ENCODE data around the gene MRPL58.
"Not testable (repeated sequence)": the region's sequence is repeated elsewhere in the genome, so short reads cannot be mapped to it uniquely, and the experiment has no call there.

The MRPL58 gene

GRCh38 chr17:74987909-74988711, 24.4 kb upstream of the MRPL58 start:
- DNase-seq = no peak

- no peak for DNase-seq
These were observed 21.8 kb upstream of the MRPL58 start for GRCh38 chr17:74990581-74991105.

GRCh38 chr17:74992223-74992622, 20.2 kb upstream of the MRPL58 start:
- no peak for DNase-seq

DNA sequence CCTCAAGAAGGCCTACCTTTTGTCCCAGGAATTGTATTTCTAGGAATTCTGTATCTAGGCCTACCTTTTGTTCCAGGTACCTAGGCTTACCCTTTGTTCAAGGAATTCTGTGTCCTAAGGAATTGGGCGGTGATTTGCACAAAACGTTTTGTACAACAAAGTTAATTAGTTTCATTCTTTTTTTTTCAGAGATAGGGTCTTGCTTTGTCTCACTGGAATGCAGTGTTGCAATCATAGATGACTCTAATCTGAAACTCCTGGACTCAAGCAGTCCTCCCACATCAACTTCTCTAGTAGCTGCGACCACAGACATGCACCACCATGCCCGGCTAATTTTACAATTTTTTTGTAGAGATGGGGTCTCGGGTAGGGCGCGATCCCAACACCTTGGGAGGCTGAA, 18.0 kb upstream of the MRPL58 start:
- no peak for DNase-seq

GRCh38 chr17:74995847-74996246, 16.6 kb upstream of the MRPL58 start:
- DNase-seq = no peak

DNA sequence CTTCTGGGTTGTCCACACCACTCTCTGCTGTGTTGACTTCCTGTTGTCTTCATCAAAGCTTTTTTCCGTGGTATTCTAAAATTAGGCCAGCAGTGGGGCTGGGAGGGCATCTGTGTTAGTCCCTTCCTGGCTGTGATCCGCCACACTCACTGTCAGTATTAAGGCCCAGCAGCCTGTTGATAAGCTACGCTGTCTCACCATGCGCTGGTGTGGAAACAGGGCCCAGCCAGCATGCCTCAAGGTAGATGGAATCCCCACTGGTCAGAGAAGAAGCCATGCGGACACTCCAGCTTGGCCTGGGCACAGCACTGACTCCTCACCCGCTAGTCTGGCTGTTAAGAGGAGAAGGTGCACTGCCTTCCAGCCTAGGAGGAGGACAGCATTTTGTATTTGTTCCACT, 13.7 kb upstream of the MRPL58 start:
- no peak for DNase-seq

DNA sequence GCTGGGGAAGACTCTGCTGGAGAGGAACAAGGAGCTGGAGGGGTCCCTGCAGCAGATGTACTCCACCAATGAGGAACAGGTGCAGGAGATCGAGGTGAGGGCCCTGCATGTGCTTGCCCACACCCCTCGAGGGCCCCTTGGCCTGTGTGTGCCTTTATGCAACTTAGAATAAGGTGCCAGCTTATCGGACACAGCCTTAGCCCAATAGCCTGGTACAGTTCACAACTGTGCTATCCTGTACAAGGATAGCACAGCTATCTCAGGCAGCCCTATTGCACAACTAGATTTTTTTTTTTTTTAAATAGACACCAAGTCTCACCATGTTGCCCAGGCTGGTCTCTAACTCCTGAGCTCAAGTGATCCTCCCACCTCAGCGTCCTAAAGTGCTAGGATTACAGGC, 12.9 kb upstream of the MRPL58 start:
- no peak for DNase-seq

GRCh38 chr17:75001915-75002843, 10.3 kb upstream of the MRPL58 start:
- no peak for DNase-seq

DNA sequence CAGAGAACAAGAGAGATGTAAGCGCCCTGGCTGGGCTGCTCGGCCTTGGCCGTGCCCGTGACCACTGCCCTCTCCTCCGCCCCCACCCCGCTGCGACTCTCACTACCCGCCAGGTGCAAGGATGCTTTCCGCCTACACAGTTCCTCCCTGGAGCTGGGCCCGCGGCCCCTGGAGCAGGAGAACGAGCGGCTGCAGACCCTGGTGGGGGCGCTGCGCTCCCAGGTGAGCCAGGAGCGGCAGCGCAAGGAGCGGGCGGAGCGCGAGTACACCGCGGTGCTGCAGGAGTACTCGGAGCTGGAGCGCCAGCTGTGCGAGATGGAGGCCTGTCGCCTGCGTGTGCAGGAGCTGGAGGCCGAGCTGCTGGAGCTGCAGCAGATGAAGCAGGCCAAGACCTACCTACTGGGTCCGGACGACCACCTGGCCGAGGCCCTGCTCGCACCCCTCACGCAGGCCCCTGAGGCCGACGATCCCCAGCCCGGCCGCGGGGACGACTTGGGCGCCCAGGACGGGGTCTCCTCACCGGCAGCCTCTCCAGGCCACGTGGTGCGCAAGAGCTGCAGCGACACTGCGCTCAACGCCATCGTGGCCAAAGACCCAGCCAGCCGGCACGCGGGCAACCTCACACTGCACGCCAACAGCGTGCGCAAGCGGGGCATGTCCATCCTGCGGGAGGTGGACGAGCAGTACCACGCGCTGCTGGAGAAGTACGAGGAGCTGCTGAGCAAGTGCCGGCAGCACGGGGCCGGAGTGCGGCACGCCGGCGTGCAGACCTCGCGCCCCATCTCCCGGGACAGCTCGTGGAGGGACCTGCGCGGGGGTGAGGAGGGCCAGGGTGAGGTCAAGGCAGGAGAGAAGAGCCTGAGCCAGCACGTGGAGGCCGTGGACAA, 9.2 kb upstream of the MRPL58 start:
- DNase-seq = no peak

- no peak for DNase-seq
These were observed 8.5 kb upstream of the MRPL58 start for GRCh38 chr17:75003957-75004355.

DNA sequence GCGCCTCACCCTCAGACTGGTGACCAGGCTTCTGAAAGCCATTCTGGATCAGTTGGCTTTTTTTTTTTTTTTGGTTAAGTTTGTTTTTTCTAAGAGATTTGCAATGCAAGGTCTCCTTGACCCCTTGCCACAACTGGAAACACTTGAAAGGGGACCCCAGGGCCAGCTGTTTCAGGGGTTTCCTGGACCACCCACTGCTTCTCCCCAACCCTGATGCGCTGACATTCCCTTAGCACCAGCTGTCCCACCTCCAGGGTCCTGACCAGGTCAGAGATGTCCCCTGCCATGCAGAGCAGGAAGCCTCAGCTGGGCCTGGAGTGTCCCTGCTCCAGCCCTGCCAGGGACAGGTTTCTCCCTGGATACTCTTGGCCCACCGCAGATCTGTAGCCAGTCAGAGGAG, 8.1 kb upstream of the MRPL58 start:
- DNase-seq = no peak

GRCh38 chr17:75005291-75005690, 7.2 kb upstream of the MRPL58 start:
- DNase-seq = no peak

- DNase-seq = not testable (repeated sequence)
These were observed 6.4 kb upstream of the MRPL58 start for GRCh38 chr17:75006084-75006483.

- no peak for DNase-seq
These were observed 5.8 kb upstream of the MRPL58 start for GRCh38 chr17:75006653-75007052.

DNA sequence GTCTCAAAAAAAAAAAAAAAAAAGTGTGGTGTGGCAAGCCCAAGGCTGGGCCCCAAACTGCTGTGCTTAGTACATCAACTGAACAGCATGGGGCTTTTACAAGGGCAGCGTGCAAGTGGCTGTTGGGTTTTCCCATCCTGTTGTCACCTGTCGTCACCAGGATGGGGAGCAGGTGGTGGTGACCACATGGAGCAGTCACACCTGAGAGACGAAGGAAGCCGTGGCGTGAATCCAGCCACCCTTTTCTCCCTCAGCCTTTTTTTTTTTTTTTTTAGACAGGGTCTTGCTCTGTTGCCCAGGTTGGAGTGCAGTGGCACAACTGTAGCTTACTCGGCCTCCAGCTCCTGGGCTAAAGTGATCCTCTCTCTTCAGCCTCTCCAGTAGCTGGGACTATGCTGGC, 4.1 kb upstream of the MRPL58 start:
- no peak for DNase-seq

DNA sequence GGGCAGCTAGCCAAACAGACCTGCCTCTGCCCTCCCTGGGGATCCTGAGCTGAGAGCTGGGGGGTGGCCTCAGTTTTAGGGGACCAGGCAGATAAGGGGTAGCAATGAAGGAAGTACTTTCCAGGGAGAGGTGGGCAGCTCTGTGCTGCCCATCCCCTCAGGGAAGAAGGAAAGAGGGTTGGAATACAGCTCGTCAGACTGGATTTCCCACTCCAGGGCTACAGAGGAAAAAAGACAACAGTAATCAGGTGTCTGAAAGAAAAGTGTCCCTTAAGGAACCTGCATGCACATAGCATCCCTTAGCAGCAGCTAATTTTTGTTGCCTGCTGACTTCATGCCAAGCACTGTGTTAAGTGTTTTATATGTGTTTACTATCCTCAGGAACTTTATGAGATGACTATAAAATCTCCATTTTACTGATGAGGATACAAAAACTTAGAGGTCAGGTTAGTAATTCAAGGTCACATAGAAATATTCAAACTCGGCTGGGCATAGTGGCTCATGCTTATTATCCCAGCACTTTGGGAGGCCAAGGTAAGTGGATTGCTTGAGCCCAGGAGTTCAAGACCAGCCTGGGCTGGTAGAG, 3.2 kb upstream of the MRPL58 start:
- DNase-seq = no peak

GRCh38 chr17:75010683-75011400, 1.6 kb upstream of the MRPL58 start:
- no peak for DNase-seq

- no peak for DNase-seq
These were observed 922 bp upstream of the MRPL58 start for GRCh38 chr17:75011401-75012095.

- no peak for DNase-seq
These were observed 449 bp upstream of the MRPL58 start for GRCh38 chr17:75012096-75012345.

DNA sequence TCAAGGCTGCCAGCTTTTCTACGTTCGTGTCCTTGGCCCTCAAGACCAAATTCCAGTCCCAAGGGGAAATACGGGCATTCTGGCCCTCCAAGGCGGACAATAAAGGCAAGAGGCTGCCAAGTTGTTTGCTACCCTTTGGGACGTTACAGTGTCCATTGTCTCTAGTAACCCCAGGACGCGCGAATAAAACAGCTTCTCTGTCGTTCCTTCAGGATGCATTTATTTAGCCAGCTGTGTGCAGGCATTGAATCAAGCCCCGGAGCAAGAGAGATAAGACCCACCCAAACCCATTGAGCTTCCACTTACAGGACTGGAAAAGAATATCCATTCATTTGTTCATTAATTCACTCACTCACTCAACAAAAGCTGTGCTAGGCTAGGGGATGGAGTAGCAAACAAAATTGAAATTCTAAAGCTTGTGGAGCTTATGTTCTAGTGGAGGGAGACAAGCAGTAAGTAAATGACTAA, 656 bp downstream of the MRPL58 start:
- no peak for DNase-seq

- no peak for DNase-seq
These were observed 6.7 kb downstream of the MRPL58 start for GRCh38 chr17:75019146-75019545.

All from NCI-H748 treated with DMSO at 0.1 percent for 48 hours (cell line).